Measurements from ENCODE around the gene TMEM87B.

DNA sequence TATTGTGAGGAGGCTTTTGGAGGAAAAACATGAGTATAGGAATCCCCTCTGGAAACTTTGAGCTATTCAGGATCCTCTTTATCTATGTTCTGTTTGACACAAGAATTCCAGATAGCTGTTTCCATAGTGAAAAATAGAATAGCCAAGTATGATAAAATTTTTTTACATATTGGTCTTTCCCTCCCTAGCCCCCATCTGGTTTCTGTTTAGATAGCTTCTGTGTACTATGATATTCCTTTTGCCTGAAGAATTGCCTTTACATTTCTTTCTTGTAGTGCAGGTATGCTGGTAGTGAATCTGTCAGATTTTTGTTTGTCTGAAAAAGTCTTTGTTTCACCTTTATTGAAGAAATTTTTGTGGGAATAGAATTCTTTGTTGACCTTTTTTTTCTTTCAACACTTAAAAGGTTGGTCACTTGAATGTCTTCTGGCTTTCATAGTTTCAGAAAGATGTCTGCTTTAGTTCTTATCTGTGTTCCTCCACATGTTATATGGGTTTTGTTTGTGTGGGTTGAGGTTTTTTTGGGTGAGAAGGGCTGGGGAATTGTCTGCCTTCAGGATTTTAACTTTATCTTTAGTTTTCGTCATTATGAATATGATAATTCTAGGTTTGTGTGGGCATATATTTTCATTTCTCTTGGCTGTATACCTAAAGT is 53.2 kb downstream of the TMEM87B start:
- TF ChIP-seq EP300 (IDR thresholded peaks at IDR 0.05; ENCODE audit: borderline replicate concordance in 1 of 2, low read depth in 2 of 2, low read length in 2 of 2) (no peak), POLR2A (IDR thresholded peaks at IDR 0.05; ENCODE audit: control extremely low read depth in 1 of 2, low read depth in 2 of 2, low read length in 2 of 2) (no peak), HDAC2 (IDR thresholded peaks at IDR 0.05; ENCODE audit: borderline replicate concordance in 1 of 2, low read depth in 2 of 2, low read length in 2 of 2) (no peak)
- TF ChIP-seq, protein P1, sequence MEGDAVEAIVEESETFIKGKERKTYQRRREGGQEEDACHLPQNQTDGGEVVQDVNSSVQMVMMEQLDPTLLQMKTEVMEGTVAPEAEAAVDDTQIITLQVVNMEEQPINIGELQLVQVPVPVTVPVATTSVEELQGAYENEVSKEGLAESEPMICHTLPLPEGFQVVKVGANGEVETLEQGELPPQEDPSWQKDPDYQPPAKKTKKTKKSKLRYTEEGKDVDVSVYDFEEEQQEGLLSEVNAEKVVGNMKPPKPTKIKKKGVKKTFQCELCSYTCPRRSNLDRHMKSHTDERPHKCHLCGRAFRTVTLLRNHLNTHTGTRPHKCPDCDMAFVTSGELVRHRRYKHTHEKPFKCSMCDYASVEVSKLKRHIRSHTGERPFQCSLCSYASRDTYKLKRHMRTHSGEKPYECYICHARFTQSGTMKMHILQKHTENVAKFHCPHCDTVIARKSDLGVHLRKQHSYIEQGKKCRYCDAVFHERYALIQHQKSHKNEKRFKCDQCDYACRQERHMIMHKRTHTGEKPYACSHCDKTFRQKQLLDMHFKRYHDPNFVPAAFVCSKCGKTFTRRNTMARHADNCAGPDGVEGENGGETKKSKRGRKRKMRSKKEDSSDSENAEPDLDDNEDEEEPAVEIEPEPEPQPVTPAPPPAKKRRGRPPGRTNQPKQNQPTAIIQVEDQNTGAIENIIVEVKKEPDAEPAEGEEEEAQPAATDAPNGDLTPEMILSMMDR (IDR thresholded peaks at IDR 0.05; ENCODE audit: control extremely low read depth in 1 of 3, insufficient read depth in 1 of 3, low read depth in 1 of 3, low read length in 3 of 3) = no peak

All from H1 (cell line).